Smooth muscle cell (in vitro differentiated cells): ENCODE data around the gene FKBP2. TPM values are rescaled to one million over a fixed set of nuclear protein-coding genes. Genes with fewer than 3 reads are reported as not detected.

Experiments
- DNase-seq: peaks from one replicate; lab custom pipeline; 2025; ENCODE audit not compliant: unreplicated experiment; lab: John Stamatoyannopoulos, UW
- H2AFZ ChIP-seq: fragments of 200-600 bp; sonication (generic); 2 replicates; pipeline ENCODE4 v1.6.0; 2016; ENCODE audit warnings: antibody characterized with exemption, low read depth, mild to moderate bottlenecking
- H3F3A ChIP-seq: fragments of 200-600 bp; sonication (generic); 2 replicates; pipeline ENCODE4 v1.6.0; 2017; ENCODE audit warnings: antibody characterized with exemption, low read depth
- H3K27ac ChIP-seq: fragments of 200-600 bp; sonication (generic); 2 replicates; pipeline ENCODE4 v1.5.1; 2016; ENCODE audit warnings: low read depth, mild to moderate bottlenecking
- H3K27me3 ChIP-seq: fragments of 200-600 bp; sonication (generic); 2 replicates; pipeline ENCODE4 v1.6.1; 2016; ENCODE audit warnings: low read depth, mild to moderate bottlenecking
- H3K36me3 ChIP-seq: fragments of 200-600 bp; sonication (generic); 2 replicates; pipeline ENCODE4 v1.5.1; 2016; ENCODE audit warnings: low read depth
- H3K4me1 ChIP-seq: fragments of 200-600 bp; sonication (generic); 2 replicates; pipeline ENCODE4 v1.5.1; 2016; ENCODE audit warnings: low read depth
- H3K4me2 ChIP-seq: fragments of 200-600 bp; sonication (generic); 2 replicates; pipeline ENCODE4 v1.6.0; 2016; ENCODE audit warnings: mild to moderate bottlenecking
- H3K4me3 ChIP-seq: fragments of 200-600 bp; sonication (generic); 2 replicates; pipeline ENCODE4 v1.5.1; 2016; ENCODE audit warnings: mild to moderate bottlenecking
- H3K79me2 ChIP-seq: fragments of 200-600 bp; sonication (generic); 2 replicates; pipeline ENCODE4 v1.6.0; 2016; ENCODE audit warnings: low read depth, mild to moderate bottlenecking
- H3K9ac ChIP-seq: fragments of 200-600 bp; sonication (generic); 2 replicates; pipeline ENCODE4 v1.6.0; 2016; ENCODE audit warnings: low read depth
- H3K9me3 ChIP-seq: fragments of 200-600 bp; sonication (generic); replicated peaks from 2 replicates; pipeline ENCODE4 v1.5.1; 2016; ENCODE audit warnings: low read depth
- H4K20me1 ChIP-seq: fragments of 200-600 bp; sonication (generic); 2 replicates; pipeline ENCODE4 v1.6.0; 2016; ENCODE audit warnings: low read depth
- CTCF ChIP-seq: fragments of 200-600 bp; sonication (generic); IDR thresholded peaks from 2 replicates; pipeline ENCODE4 v1.5.1; 2017; ENCODE audit warnings: borderline replicate concordance, mild to moderate bottlenecking, antibody characterized with exemption; ENCODE audit not compliant: insufficient read depth, poor library complexity, severe bottlenecking
- WGBS: methylation state at CpG from one replicate; pipeline ENCODE4 v1.1.7; 2016; ENCODE audit warnings: low lambda C conversion rate; 5-methylcytosine and 5-hydroxymethylcytosine counted together
- polyA plus RNA-seq: library from polyadenylated mRNA; unstranded; fragments of >200 nt; fragmentation: Nextera tagmentation; extraction: Ambion mirVana; gene quantifications from 2 replicates; pipeline ENCODE4 v1.2.1, GENCODE V29; 2016
- total RNA-seq: library from RNA; depleted of rRNA; stranded (reverse); fragments of >200 nt; gene quantifications from 2 replicates; pipeline ENCODE4 v1.2.3, GENCODE V29; 2014

The FKBP2 gene
- total and polyA plus RNA-seq, 2 experiments from 2014 or later, result 51.3 to 231 TPM

- peak within 1 kb of the TSS; percentile 92 for H3K4me3 ChIP-seq
- under 1% methylated on average over 47 of the region's 102 CpGs for WGBS
- H3K9ac ChIP-seq, result peak within 1 kb of the TSS; percentile 93
- peaks cover 11% of the 10 kb centered on the region for H3K4me1 ChIP-seq
- no peaks in the 10 kb centered on the region for H3K36me3 ChIP-seq
- peak within 1 kb of the TSS; percentile 56 for H2AFZ ChIP-seq
- H3F3A ChIP-seq, result no peaks in the 10 kb centered on the region
- H3K9me3 ChIP-seq, result no peaks in the 10 kb centered on the region
- peak within 1 kb of the TSS; percentile 91 for H3K4me2 ChIP-seq
- no peak for TF ChIP-seq CTCF
- peak within 1 kb of the TSS; percentile 91 for H3K27ac ChIP-seq
- peaks cover 7% of the 10 kb centered on the region for H3K27me3 ChIP-seq
- DNase-seq, result peak; percentile 95
- H4K20me1 ChIP-seq, result peaks cover 4% of the 10 kb centered on the region
- peaks cover 15% of the 10 kb centered on the region for H3K79me2 ChIP-seq
Measured at GRCh38 chr11:64284962-64285884, 44.3 kb downstream of the FKBP2 start, which contains the start of gene GPR137. TSS of gene GPR137 (plus strand) at chr11:64285848. CDS start at chr11:64286525, 677 bp downstream.

GRCh38 chr11:64285885-64286800 is 45.2 kb downstream of the FKBP2 start:
- Histone ChIP-seq H3K79me2 (peaks cover 15% of the 10 kb centered on the region), H3K4me2 (peak overlapping the region; percentile 91), H3K9ac (peak overlapping the region; percentile 93), H3K36me3 (no peaks in the 10 kb centered on the region), H2AFZ (no peak overlapping the region), H3K9me3 (no peaks in the 10 kb centered on the region), H3F3A (no peaks in the 10 kb centered on the region), H3K27ac (no peak overlapping the region), H4K20me1 (peaks cover 10% of the 10 kb centered on the region), H3K4me3 (peak overlapping the region; percentile 92), H3K27me3 (peaks cover 16% of the 10 kb centered on the region), H3K4me1 (peaks cover 11% of the 10 kb centered on the region)
- TF ChIP-seq CTCF, result no peak
- no peak for DNase-seq
- WGBS, result 36% methylated on average over 37 of the region's 40 CpGs

- peaks cover 11% of the 10 kb centered on the region for H3K4me1 ChIP-seq
- H4K20me1 ChIP-seq, result peaks cover 10% of the 10 kb centered on the region
- H3K36me3 ChIP-seq, result no peaks in the 10 kb centered on the region
- 96% methylated on average over 9 of the region's 9 CpGs for WGBS
- no peak for DNase-seq
- H3K79me2 ChIP-seq, result peaks cover 15% of the 10 kb centered on the region
- no peaks in the 10 kb centered on the region for H3K9me3 ChIP-seq
- no peaks in the 10 kb centered on the region for H3F3A ChIP-seq
- H3K9ac ChIP-seq, result no peak overlapping the region
- H3K27ac ChIP-seq, result no peak overlapping the region
- H3K27me3 ChIP-seq, result peaks cover 23% of the 10 kb centered on the region
- TF ChIP-seq CTCF, result no peak
- H3K4me2 ChIP-seq, result peak overlapping the region; percentile 91
- no peak overlapping the region for H2AFZ ChIP-seq
- no peak overlapping the region for H3K4me3 ChIP-seq
Measured at GRCh38 chr11:64286801-64287159, 45.9 kb downstream of the FKBP2 start.
